HG02571 (cell line): Measurements from ENCODE around the gene GMPR.

Experiments
- ATAC-seq: cut with Tn5 transposase; IDR thresholded peaks from one replicate; pipeline ENCODE4 v1.9.1; 2021; ENCODE audit warnings: mild to moderate bottlenecking, moderate library complexity; ENCODE audit not compliant: unreplicated experiment

Gene GMPR

GRCh38 chr6:16296061-16296670, 57.8 kb downstream of the GMPR start:
- no peak for ATAC-seq

GRCh38 chr6:16299861-16300260, 61.5 kb downstream of the GMPR start:
- no peak for ATAC-seq

GRCh38 chr6:16301511-16301910, 63.1 kb downstream of the GMPR start:
- no peak for ATAC-seq

- no peak for ATAC-seq
These were observed 64.5 kb downstream of the GMPR start for GRCh38 chr6:16302721-16303552.

- peak; percentile 81 for ATAC-seq
These were observed 66.9 kb downstream of the GMPR start for GRCh38 chr6:16305246-16305725.

- peak; percentile 21 for ATAC-seq
These were observed 67.4 kb downstream of the GMPR start for GRCh38 chr6:16305788-16306187.

- no peak for ATAC-seq
These were observed 67.9 kb downstream of the GMPR start for GRCh38 chr6:16306334-16306733.

GRCh38 chr6:16311763-16312162, 73.4 kb downstream of the GMPR start:
- no peak for ATAC-seq

- no peak for ATAC-seq
These were observed 75.3 kb downstream of the GMPR start for GRCh38 chr6:16313732-16314131.

GRCh38 chr6:16314296-16314695, 75.9 kb downstream of the GMPR start:
- ATAC-seq, result no peak

- no peak for ATAC-seq
These were observed 78.4 kb downstream of the GMPR start for GRCh38 chr6:16316741-16317251.

- no peak for ATAC-seq
These were observed 80.2 kb downstream of the GMPR start for GRCh38 chr6:16318538-16318937.

GRCh38 chr6:16318953-16319720, 80.8 kb downstream of the GMPR start:
- ATAC-seq, result no peak

- peak; percentile 47 for ATAC-seq
These were observed 81.6 kb downstream of the GMPR start for GRCh38 chr6:16319813-16320532.

GRCh38 chr6:16320533-16321340, 82.3 kb downstream of the GMPR start:
- no peak for ATAC-seq

- no peak for ATAC-seq
These were observed 82.9 kb downstream of the GMPR start for GRCh38 chr6:16321341-16321710.

GRCh38 chr6:16321826-16322225, 83.4 kb downstream of the GMPR start:
- no peak for ATAC-seq

- peak; percentile 83 for ATAC-seq
These were observed 84.4 kb downstream of the GMPR start for GRCh38 chr6:16322666-16323312.

GRCh38 chr6:16324184-16324583, 85.8 kb downstream of the GMPR start:
- no peak for ATAC-seq
